ENCODE measurements around the gene MAS1L.

GRCh38 chr6:29510202-29510601 lies 22.4 kb upstream of the MAS1L start:
- TF ChIP-seq SNAI2 (CRISPR knock-in tag; IDR thresholded peaks at IDR 0.05) (no peak), CSDC2 (CRISPR knock-in tag; IDR thresholded peaks at IDR 0.05) (no peak), ARNTL (CRISPR knock-in tag; IDR thresholded peaks at IDR 0.05; ENCODE audit: borderline replicate concordance, low read depth) (no peak), PATZ1 (CRISPR knock-in tag; IDR thresholded peaks at IDR 0.05; ENCODE audit: borderline replicate concordance) (no peak), BACH2 (CRISPR knock-in tag; IDR thresholded peaks at IDR 0.05; ENCODE audit: borderline replicate concordance) (no peak), CREB5 (CRISPR knock-in tag; IDR thresholded peaks at IDR 0.05; ENCODE audit: low read depth) (no peak), PPARA (CRISPR knock-in tag; IDR thresholded peaks at IDR 0.05; ENCODE audit: borderline replicate concordance) (no peak), ZNF565 (CRISPR knock-in tag; conservative IDR thresholded peaks at IDR 0.05; ENCODE audit: low read depth) (no peak), ZFP3 (CRISPR knock-in tag; IDR thresholded peaks at IDR 0.05) (no peak)
- TF ChIP-seq, protein P1, sequence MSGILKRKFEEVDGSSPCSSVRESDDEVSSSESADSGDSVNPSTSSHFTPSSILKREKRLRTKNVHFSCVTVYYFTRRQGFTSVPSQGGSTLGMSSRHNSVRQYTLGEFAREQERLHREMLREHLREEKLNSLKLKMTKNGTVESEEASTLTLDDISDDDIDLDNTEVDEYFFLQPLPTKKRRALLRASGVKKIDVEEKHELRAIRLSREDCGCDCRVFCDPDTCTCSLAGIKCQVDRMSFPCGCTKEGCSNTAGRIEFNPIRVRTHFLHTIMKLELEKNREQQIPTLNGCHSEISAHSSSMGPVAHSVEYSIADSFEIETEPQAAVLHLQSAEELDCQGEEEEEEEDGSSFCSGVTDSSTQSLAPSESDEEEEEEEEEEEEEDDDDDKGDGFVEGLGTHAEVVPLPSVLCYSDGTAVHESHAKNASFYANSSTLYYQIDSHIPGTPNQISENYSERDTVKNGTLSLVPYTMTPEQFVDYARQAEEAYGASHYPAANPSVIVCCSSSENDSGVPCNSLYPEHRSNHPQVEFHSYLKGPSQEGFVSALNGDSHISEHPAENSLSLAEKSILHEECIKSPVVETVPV (CRISPR knock-in tag; IDR thresholded peaks at IDR 0.05) = no peak

Measured in SK-N-SH treated with all-trans-retinoic acid at 6 μM for 48 hours (cell line).